HG03565 (cell line): ENCODE data around the gene TPGS2.
"Not testable (repeated sequence)": the region's sequence is repeated elsewhere in the genome, so short reads cannot be mapped to it uniquely, and the experiment has no call there.

ENCODE experiments used
- ATAC-seq: cut with Tn5 transposase; IDR thresholded peaks from one replicate; pipeline ENCODE4 v1.9.1; 2021; ENCODE audit warnings: mild to moderate bottlenecking, moderate library complexity; ENCODE audit not compliant: unreplicated experiment

Gene TPGS2

GRCh38 chr18:36777566-36777965, 51.2 kb downstream of the TPGS2 start:
- ATAC-seq, result no peak

- no peak for ATAC-seq
Observed at GRCh38 chr18:36776650-36777049, 52.2 kb downstream of the TPGS2 start.

- no peak for ATAC-seq
Observed at GRCh38 chr18:36775396-36775795, 53.4 kb downstream of the TPGS2 start.

GRCh38 chr18:36772241-36772723, 56.5 kb downstream of the TPGS2 start:
- ATAC-seq, result no peak

GRCh38 chr18:36771245-36771644, 57.6 kb downstream of the TPGS2 start:
- no peak for ATAC-seq

GRCh38 chr18:36770315-36770946, 58.4 kb downstream of the TPGS2 start:
- no peak for ATAC-seq

GRCh38 chr18:36769611-36770314, 59.0 kb downstream of the TPGS2 start:
- ATAC-seq, result no peak

GRCh38 chr18:36769172-36769571, 59.6 kb downstream of the TPGS2 start:
- ATAC-seq, result no peak

GRCh38 chr18:36766836-36767235, 62.0 kb downstream of the TPGS2 start:
- ATAC-seq, result no peak

- not testable (repeated sequence) for ATAC-seq
Observed at GRCh38 chr18:36762965-36763364, 65.8 kb downstream of the TPGS2 start.

GRCh38 chr18:36762074-36762473, 66.7 kb downstream of the TPGS2 start:
- ATAC-seq, result no peak

GRCh38 chr18:36761186-36761698, 67.6 kb downstream of the TPGS2 start:
- ATAC-seq, result no peak

GRCh38 chr18:36760598-36760997, 68.2 kb downstream of the TPGS2 start:
- no peak for ATAC-seq

GRCh38 chr18:36759167-36759776, 69.5 kb downstream of the TPGS2 start:
- ATAC-seq, result no peak

GRCh38 chr18:36758623-36759022, 70.2 kb downstream of the TPGS2 start:
- ATAC-seq, result no peak

GRCh38 chr18:36757991-36758390, 70.8 kb downstream of the TPGS2 start:
- ATAC-seq, result no peak

- ATAC-seq, result no peak
Observed at GRCh38 chr18:36757081-36757480, 71.7 kb downstream of the TPGS2 start.

- ATAC-seq, result no peak
Observed at GRCh38 chr18:36756242-36756641, 72.6 kb downstream of the TPGS2 start.

GRCh38 chr18:36752929-36753865, 75.6 kb downstream of the TPGS2 start:
- ATAC-seq, result no peak

- no peak for ATAC-seq
Observed at GRCh38 chr18:36745219-36745975, 83.4 kb downstream of the TPGS2 start.
